HUES64 (cell line): ENCODE results near the gene PIMREG.
"Not testable (repeated sequence)": the region's sequence is repeated elsewhere in the genome, so short reads cannot be mapped to it uniquely, and the experiment has no call there.

Source experiments
- H3K27ac ChIP-seq: 2 replicates; pipeline ENCODE4 v1.7.0; 2013; ENCODE audit warnings: low read depth, low read length, inconsistent platforms
- H3K27me3 ChIP-seq: 2 replicates; pipeline ENCODE4 v1.6.1; 2013; ENCODE audit warnings: mild to moderate bottlenecking, low read length; ENCODE audit not compliant: insufficient read depth
- H3K36me3 ChIP-seq: 2 replicates; pipeline ENCODE4 v1.6.1; 2013; ENCODE audit warnings: mild to moderate bottlenecking, low read length; ENCODE audit not compliant: insufficient read depth
- H3K4me1 ChIP-seq: 2 replicates; pipeline ENCODE4 v1.6.1; 2013; ENCODE audit warnings: mild to moderate bottlenecking, low read length, moderate library complexity; ENCODE audit not compliant: insufficient read depth
- H3K4me3 ChIP-seq: 2 replicates; pipeline ENCODE4 v1.5.1; 2013; ENCODE audit warnings: mild to moderate bottlenecking, low read length, moderate library complexity
- H3K9ac ChIP-seq: 2 replicates; pipeline ENCODE4 v1.6.1; 2013; ENCODE audit warnings: mild to moderate bottlenecking, low read depth, low read length
- H3K9me3 ChIP-seq: 2 replicates; pipeline ENCODE4 v1.6.1; 2013; ENCODE audit warnings: low read depth, low read length; ENCODE audit not compliant: insufficient read depth
- WGBS: fragments of 150-250, 120-280 bp; methylation state at CpG from one replicate; pipeline ENCODE4 v1.1.7; 2013; ENCODE audit warnings: missing lambda C conversion rate; 5-methylcytosine and 5-hydroxymethylcytosine counted together

Gene PIMREG

DNA sequence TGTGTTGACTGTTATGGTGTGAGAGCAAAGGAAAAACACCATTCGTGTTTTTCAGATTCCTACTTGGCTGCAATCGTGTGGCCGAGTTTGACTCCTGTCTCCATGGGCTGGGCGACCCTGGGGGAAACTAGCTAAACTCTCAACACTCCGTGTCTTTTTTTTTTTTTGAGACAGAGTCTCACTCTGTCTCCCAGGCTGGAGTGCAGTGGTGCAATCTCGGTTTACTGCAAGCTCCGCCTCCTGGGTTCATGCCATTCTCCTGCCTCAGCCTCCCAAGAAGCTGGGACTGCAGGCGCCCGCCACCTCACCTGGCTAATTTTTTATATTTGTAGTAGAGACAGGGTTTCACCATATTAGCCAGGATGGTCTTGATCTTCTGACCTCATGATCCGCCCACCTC is 38.5 kb downstream of the PIMREG start:
- not testable (repeated sequence) for H3K4me3 ChIP-seq, H3K27me3 ChIP-seq, H3K9me3 ChIP-seq, H3K27ac ChIP-seq, H3K9ac ChIP-seq, H3K36me3 ChIP-seq
- H3K4me1 ChIP-seq = peaks cover 17% of the 10 kb centered on the region
- WGBS = 90% methylated on average over 10 of the region's 10 CpGs

- H3K9ac ChIP-seq = no peak overlapping the region
- no peaks in the 10 kb centered on the region for H3K27me3 ChIP-seq
- H3K4me3 ChIP-seq = no peak overlapping the region
- no peaks in the 10 kb centered on the region for H3K9me3 ChIP-seq
- peaks cover 22% of the 10 kb centered on the region for H3K4me1 ChIP-seq
- H3K36me3 ChIP-seq = no peaks in the 10 kb centered on the region
- no peak overlapping the region for H3K27ac ChIP-seq
- 94% methylated on average over 16 of the region's 16 CpGs for WGBS
These were observed 39.3 kb downstream of the PIMREG start for GRCh38 chr17:6483507-6483906.

DNA sequence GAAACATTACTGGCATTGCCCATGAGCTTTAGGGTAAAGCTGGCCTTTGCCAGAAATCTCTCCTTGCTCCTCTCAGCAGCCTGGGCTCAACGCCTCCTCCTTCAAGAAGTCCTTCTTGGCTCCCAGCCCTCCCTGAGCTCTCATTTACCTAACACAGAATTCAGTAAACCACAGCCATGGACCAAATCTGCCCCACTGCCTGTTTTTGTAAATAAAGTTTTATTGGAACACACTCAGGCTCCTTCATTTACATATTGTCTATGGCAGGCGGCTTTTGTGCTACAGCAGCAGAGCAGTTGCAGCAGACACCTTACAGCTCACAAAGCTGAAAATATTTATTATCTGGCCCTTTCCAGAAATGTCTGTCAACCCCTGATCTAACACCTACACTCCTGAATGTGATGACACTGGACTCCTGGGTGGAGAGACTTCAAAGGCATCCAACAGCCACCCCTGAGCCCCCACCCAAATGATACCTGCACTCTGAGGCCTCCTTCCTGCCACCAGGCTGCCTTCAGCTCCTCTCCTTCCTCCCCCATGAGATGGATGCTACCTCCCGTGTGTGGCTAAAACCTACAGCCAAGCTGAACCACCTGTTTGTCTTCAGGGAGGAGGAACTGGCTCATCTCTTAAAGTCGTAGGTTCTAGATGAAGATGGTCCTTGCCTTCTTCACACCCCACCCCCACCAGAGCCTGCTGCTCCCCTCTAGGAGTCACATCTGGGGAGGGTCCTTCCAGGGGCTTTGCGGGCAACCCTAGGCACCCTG is 41.6 kb downstream of the PIMREG start:
- Histone ChIP-seq H3K4me1 (peaks cover 22% of the 10 kb centered on the region), H3K9ac (no peak overlapping the region), H3K27ac (no peak overlapping the region), H3K9me3 (no peaks in the 10 kb centered on the region), H3K27me3 (no peaks in the 10 kb centered on the region), H3K36me3 (no peaks in the 10 kb centered on the region), H3K4me3 (no peak overlapping the region)
- 64% methylated on average over 5 of the region's 5 CpGs for WGBS

DNA sequence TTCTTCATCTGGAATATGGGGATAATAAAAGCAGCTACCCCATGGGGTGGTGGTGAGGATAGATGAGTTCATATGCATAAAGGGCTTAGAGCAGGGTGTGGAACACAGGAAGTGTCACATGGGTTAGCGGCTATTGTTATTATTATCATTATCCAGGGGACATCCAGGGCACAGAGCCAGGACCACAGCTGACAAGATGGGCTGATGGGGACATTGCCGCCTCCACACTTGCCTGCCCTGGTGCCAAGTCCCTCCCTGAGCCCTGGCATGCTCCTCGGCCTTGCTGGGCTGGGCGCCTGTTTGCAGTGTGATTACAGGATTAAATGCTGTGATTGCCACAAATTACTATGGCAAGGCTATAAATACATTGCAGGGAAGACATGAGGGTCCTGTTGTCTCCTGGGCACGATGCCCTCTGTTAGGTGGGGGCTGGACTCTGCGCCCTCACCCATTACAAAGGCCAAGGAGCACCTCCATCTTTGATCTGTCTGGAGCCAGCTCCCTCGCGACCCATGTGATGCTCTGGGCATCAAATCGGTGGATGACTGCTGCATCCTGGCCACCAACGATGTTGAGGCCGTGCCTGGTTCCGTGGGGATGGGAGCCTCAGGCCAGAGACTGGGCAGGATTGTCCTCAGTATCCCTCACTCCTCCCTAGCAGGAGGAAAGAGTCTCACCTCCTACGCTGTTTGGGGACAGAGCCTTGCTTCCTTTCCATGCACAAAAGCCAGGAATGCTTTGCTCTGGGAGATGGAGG is 43.2 kb downstream of the PIMREG start:
- H3K36me3 ChIP-seq = no peaks in the 10 kb centered on the region
- no peak overlapping the region for H3K4me3 ChIP-seq
- WGBS = 85% methylated on average over 13 of the region's 13 CpGs
- H3K27me3 ChIP-seq = no peaks in the 10 kb centered on the region
- H3K9me3 ChIP-seq = no peaks in the 10 kb centered on the region
- no peak overlapping the region for H3K27ac ChIP-seq
- no peak overlapping the region for H3K9ac ChIP-seq
- H3K4me1 ChIP-seq = peaks cover 22% of the 10 kb centered on the region

DNA sequence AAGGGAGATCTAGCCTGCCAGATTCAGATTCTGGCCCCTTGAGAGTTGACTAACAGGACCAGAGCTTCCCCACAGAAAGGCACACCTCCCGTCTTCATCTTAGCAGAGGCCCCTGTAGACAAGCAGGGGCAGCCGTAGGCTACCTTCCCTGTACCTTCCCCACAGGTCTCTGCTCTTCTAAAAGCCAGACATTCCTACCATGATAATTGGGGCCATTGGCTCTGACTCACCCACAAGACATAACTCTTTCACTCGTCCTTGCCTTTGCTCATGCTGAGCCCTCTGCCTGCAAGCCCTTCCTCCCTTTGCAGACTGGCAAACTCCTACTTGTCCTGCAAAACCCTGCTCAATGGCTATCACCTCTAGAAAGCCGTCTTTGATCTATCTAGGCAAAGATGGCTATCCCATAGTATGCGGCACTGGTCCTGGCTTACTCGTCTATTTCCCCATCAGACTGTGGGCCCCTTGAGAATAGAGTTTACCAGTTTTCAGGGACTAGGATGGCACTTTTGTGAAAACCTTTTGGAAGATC is 43.8 kb downstream of the PIMREG start:
- H3K27me3 ChIP-seq = no peaks in the 10 kb centered on the region
- no peak overlapping the region for H3K4me3 ChIP-seq
- H3K36me3 ChIP-seq = no peaks in the 10 kb centered on the region
- H3K9me3 ChIP-seq = no peaks in the 10 kb centered on the region
- WGBS = 74% methylated on average over 6 of the region's 6 CpGs
- peaks cover 22% of the 10 kb centered on the region for H3K4me1 ChIP-seq
- no peak overlapping the region for H3K9ac ChIP-seq
- no peak overlapping the region for H3K27ac ChIP-seq

DNA sequence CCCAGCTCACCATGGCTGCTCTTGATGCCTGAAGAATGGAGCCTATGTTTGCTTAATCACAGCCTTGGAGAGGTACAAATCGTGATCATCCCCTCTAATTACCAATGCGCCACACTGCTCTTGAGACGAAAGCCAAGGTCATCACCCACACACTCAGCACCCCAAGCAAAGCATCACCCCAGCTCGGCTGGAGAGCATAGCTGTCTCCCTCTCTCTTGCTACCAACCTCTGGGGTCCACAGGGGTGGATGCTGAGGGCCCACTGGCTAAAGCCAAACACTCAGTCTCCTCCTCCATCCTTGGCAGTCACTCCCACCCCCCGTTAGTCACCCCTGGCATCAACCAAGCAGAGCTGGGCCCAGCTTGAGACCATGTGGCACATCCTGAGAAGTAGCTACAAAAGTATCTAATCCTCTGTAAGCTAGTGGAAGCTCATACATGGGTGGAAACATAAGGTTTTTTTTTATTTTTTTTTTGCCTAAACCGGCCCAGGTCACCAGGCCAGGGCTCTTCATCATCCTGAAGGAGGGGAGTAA is 44.8 kb downstream of the PIMREG start:
- no peak overlapping the region for H3K27ac ChIP-seq
- H3K27me3 ChIP-seq = no peaks in the 10 kb centered on the region
- 91% methylated on average over 6 of the region's 6 CpGs for WGBS
- peaks cover 22% of the 10 kb centered on the region for H3K4me1 ChIP-seq
- no peak overlapping the region for H3K9ac ChIP-seq
- no peaks in the 10 kb centered on the region for H3K9me3 ChIP-seq
- no peak overlapping the region for H3K4me3 ChIP-seq
- H3K36me3 ChIP-seq = no peaks in the 10 kb centered on the region

- no peaks in the 10 kb centered on the region for H3K36me3 ChIP-seq
- H3K4me1 ChIP-seq = peaks cover 32% of the 10 kb centered on the region
- H3K27me3 ChIP-seq = no peaks in the 10 kb centered on the region
- H3K4me3 ChIP-seq = no peak overlapping the region
- H3K9me3 ChIP-seq = no peaks in the 10 kb centered on the region
- no peak overlapping the region for H3K27ac ChIP-seq
- WGBS = 82% methylated on average over 6 of the region's 7 CpGs
- no peak overlapping the region for H3K9ac ChIP-seq
These were observed 46.9 kb downstream of the PIMREG start for GRCh38 chr17:6491071-6491700.

- Histone ChIP-seq H3K9ac (no peak overlapping the region), H3K27me3 (no peaks in the 10 kb centered on the region), H3K36me3 (no peaks in the 10 kb centered on the region), H3K9me3 (no peaks in the 10 kb centered on the region), H3K27ac (no peak overlapping the region), H3K4me3 (no peak overlapping the region), H3K4me1 (peaks cover 28% of the 10 kb centered on the region)
- 84% methylated on average over 4 of the region's 4 CpGs for WGBS
These were observed 48.8 kb downstream of the PIMREG start for GRCh38 chr17:6492892-6493674.

GRCh38 chr17:6494239-6494941 is 50.1 kb downstream of the PIMREG start:
- Histone ChIP-seq H3K9me3 (no peaks in the 10 kb centered on the region), H3K27ac (no peak overlapping the region), H3K27me3 (no peaks in the 10 kb centered on the region), H3K9ac (no peak overlapping the region), H3K36me3 (no peaks in the 10 kb centered on the region), H3K4me1 (peaks cover 25% of the 10 kb centered on the region), H3K4me3 (no peak overlapping the region)
- WGBS = 93% methylated on average over 4 of the region's 5 CpGs

GRCh38 chr17:6495450-6496115 is 51.3 kb downstream of the PIMREG start:
- Histone ChIP-seq H3K27me3 (no peaks in the 10 kb centered on the region), H3K36me3 (no peaks in the 10 kb centered on the region), H3K4me3 (peak overlapping the region; percentile 48), H3K9me3 (no peaks in the 10 kb centered on the region), H3K27ac (0 out of 2 replicates have a peak overlapping the region, but pooled peaks have one; percentile 6), H3K9ac (peak overlapping the region; percentile 28; the same call in 1 of the 2 replicates), H3K4me1 (peaks cover 20% of the 10 kb centered on the region)
- 46% methylated on average over 15 of the region's 15 CpGs for WGBS
